PFSK-1 (cell line): ENCODE data around the gene MBD6.

ENCODE experiments used
- FOXP2 ChIP-seq: optimal IDR thresholded peaks from 2 replicates; pipeline ENCODE3; 2011; ENCODE audit warnings: borderline replicate concordance, control low read depth, inconsistent platforms; ENCODE audit not compliant: insufficient read depth; ENCODE audit errors: extremely low read length, extremely low read depth
- POLR2AphosphoS5 ChIP-seq: IDR thresholded peaks from 2 replicates; pipeline ENCODE4 v1.6.1; 2012; ENCODE audit warnings: low read depth, mild to moderate bottlenecking, control low read depth, low read length, moderate library complexity
- SIN3A ChIP-seq: IDR thresholded peaks from 2 replicates; pipeline ENCODE4 v1.6.1; 2012; ENCODE audit warnings: mild to moderate bottlenecking, low read length, moderate library complexity, borderline replicate concordance; ENCODE audit not compliant: insufficient read depth
- TAF1 ChIP-seq: IDR thresholded peaks from 2 replicates; pipeline ENCODE4 v1.6.1; 2012; ENCODE audit warnings: low read length, control low read depth, borderline replicate concordance; ENCODE audit not compliant: insufficient read depth
- TF ChIP-seq, protein P1 (sequence below), 2 experiments: IDR thresholded peaks; 2 replicates each; pipeline versions ENCODE4 v1.6.1 to v1.8.0; 2011 to 2012; ENCODE audit warnings: low read depth in 2 of 2, low read length in 2 of 2, control low read depth in 1 of 2, inconsistent platforms in 1 of 2, mild to moderate bottlenecking in 1 of 2, moderate library complexity in 1 of 2; ENCODE audit not compliant: insufficient read depth in 1 of 2

DNA sequence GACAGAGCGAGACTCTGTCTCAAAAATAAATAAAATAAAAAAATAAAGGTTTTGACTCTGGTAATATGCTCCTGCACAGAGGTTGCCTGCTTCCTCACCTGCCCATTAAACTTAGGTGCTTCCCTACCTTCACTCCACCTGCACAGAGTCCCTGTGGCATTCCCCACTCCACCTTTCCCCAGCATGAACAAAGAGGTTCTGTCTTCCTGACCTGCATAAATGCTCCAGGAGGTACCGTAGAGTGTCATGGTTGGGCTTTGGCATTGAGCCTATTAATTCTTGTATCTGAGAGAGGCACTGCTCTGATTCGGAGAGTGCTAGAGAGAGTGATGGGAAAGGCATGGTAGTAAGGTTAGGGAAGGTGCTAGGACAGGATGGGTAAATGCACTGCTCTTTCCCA is 49.2 kb upstream of the MBD6 start:
- TF ChIP-seq TAF1 (no peak), SIN3A (no peak), POLR2AphosphoS5 (no peak), FOXP2 (no peak)
- TF ChIP-seq, protein P1, sequence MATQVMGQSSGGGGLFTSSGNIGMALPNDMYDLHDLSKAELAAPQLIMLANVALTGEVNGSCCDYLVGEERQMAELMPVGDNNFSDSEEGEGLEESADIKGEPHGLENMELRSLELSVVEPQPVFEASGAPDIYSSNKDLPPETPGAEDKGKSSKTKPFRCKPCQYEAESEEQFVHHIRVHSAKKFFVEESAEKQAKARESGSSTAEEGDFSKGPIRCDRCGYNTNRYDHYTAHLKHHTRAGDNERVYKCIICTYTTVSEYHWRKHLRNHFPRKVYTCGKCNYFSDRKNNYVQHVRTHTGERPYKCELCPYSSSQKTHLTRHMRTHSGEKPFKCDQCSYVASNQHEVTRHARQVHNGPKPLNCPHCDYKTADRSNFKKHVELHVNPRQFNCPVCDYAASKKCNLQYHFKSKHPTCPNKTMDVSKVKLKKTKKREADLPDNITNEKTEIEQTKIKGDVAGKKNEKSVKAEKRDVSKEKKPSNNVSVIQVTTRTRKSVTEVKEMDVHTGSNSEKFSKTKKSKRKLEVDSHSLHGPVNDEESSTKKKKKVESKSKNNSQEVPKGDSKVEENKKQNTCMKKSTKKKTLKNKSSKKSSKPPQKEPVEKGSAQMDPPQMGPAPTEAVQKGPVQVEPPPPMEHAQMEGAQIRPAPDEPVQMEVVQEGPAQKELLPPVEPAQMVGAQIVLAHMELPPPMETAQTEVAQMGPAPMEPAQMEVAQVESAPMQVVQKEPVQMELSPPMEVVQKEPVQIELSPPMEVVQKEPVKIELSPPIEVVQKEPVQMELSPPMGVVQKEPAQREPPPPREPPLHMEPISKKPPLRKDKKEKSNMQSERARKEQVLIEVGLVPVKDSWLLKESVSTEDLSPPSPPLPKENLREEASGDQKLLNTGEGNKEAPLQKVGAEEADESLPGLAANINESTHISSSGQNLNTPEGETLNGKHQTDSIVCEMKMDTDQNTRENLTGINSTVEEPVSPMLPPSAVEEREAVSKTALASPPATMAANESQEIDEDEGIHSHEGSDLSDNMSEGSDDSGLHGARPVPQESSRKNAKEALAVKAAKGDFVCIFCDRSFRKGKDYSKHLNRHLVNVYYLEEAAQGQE (IDR thresholded peaks at IDR 0.05; ENCODE audit: insufficient read depth in 1 of 2, low read depth in 2 of 2, low read length in 2 of 2), result no peak
